Loucy (cell line): ENCODE data around the gene CALHM3.

ENCODE experiments used
- EZH2phosphoT487 ChIP-seq: fragments of 200-600 bp; IDR thresholded peaks from 2 replicates; pipeline ENCODE4 v1.6.1; 2018; ENCODE audit warnings: antibody characterized with exemption, mild to moderate bottlenecking, moderate library complexity, borderline replicate concordance
- TF ChIP-seq, protein P1 (sequence below): fragments of 200-600 bp; sonication (generic); conservative IDR thresholded peaks from 2 replicates; pipeline ENCODE4 v1.5.1; 2014; ENCODE audit warnings: mild to moderate bottlenecking, antibody characterized with exemption, low read length

DNA sequence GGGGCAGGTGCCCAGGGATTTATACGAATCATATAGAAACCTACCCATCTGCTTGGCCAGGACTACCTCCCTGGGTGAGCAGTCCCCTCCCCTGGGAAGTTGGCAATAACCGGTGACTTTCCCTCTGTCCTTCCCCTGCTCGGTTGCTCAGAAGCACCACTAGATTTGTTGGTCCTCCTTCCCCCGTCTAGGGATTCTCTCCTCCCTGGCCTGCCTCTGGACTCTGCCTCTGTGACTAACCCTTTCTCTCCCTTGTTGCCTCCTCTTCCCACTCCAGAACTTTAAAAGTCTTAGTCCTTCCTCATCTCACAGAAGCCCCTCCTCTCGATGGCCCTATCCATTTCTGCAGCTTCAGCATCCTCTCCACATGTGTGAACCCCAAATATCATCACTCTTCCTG lies 9.8 kb downstream of the CALHM3 start:
- TF ChIP-seq, protein P1, sequence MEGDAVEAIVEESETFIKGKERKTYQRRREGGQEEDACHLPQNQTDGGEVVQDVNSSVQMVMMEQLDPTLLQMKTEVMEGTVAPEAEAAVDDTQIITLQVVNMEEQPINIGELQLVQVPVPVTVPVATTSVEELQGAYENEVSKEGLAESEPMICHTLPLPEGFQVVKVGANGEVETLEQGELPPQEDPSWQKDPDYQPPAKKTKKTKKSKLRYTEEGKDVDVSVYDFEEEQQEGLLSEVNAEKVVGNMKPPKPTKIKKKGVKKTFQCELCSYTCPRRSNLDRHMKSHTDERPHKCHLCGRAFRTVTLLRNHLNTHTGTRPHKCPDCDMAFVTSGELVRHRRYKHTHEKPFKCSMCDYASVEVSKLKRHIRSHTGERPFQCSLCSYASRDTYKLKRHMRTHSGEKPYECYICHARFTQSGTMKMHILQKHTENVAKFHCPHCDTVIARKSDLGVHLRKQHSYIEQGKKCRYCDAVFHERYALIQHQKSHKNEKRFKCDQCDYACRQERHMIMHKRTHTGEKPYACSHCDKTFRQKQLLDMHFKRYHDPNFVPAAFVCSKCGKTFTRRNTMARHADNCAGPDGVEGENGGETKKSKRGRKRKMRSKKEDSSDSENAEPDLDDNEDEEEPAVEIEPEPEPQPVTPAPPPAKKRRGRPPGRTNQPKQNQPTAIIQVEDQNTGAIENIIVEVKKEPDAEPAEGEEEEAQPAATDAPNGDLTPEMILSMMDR = no peak
- no peak for TF ChIP-seq EZH2phosphoT487
